Left ventricle myocardium inferior (tissue), 1 donor: Measurements from ENCODE around the gene TIMM13. TPM values are rescaled to one million over a fixed set of nuclear protein-coding genes. Genes with fewer than 3 reads are reported as not detected.

Experiments used
- DNase-seq: peaks from one replicate; pipeline ENCODE4 v3.0.0-alpha.2; 2020
- H3K27ac ChIP-seq: fragments of 200-600 bp; replicated peaks from 2 replicates; pipeline ENCODE4 v1.8.0; 2021
- H3K27me3 ChIP-seq: fragments of 200-600 bp; 2 replicates; pipeline ENCODE4 v1.8.0; 2021; ENCODE audit warnings: low read depth
- H3K36me3 ChIP-seq: fragments of 200-600 bp; 2 replicates; pipeline ENCODE4 v1.8.0; 2021
- H3K4me1 ChIP-seq: fragments of 200-600 bp; 2 replicates; pipeline ENCODE4 v1.8.0; 2021
- H3K4me3 ChIP-seq: fragments of 200-600 bp; 2 replicates; pipeline ENCODE4 v1.8.0; 2021; ENCODE audit warnings: mild to moderate bottlenecking, moderate library complexity
- H3K9me3 ChIP-seq: fragments of 200-600 bp; replicated peaks from 2 replicates; pipeline ENCODE4 v1.8.0; 2021
- CTCF ChIP-seq: fragments of 200-600 bp; IDR thresholded peaks from 2 replicates; pipeline ENCODE4 v1.8.0; 2021; ENCODE audit warnings: antibody characterized with exemption, mild to moderate bottlenecking, borderline replicate concordance
- intact Hi-C: fragments of 100-400 bp; cut with micrococcal nuclease; formaldehyde crosslinking; loops from one replicate; pipeline ENCODE4 v1.11.0; 2022
- total RNA-seq: library from RNA; stranded (reverse); fragmentation: NEBNext Ultra II Directional; extraction: Animal tissue kit (Norgen Biotek cat#: 25700); gene quantifications from one replicate; pipeline ENCODE4 v1.2.1, GENCODE V29; 2021
- donor health status: DM: no; HTN: yes; CAD: no; lungs with severe emphysema.

TIMM13 gene
- total RNA-seq, 1 donor from 2014 or later, result 87.7 TPM

- no peak overlapping the region for H3K4me3 ChIP-seq
- no peaks in the 10 kb centered on the region for H3K36me3 ChIP-seq
- no peaks in the 10 kb centered on the region for H3K9me3 ChIP-seq
- H3K27ac ChIP-seq, result no peak overlapping the region
- DNase-seq, result no peak
- H3K4me1 ChIP-seq, result no peaks in the 10 kb centered on the region
- TF ChIP-seq CTCF, result no peak
- intact Hi-C loops, result no loop called here
- no peaks in the 10 kb centered on the region for H3K27me3 ChIP-seq
These were observed 10.9 kb downstream of the TIMM13 start for GRCh38 chr19:2416321-2417097.

- Histone ChIP-seq H3K4me3 (no peak overlapping the region), H3K9me3 (no peaks in the 10 kb centered on the region), H3K4me1 (no peaks in the 10 kb centered on the region), H3K27ac (no peak overlapping the region), H3K36me3 (no peaks in the 10 kb centered on the region), H3K27me3 (peaks cover under 1% of the 10 kb centered on the region)
- no peak for DNase-seq
- intact Hi-C loops, result no loop called here
- TF ChIP-seq CTCF, result no peak
These were observed 11.4 kb downstream of the TIMM13 start for GRCh38 chr19:2415973-2416319.

GRCh38 chr19:2415281-2415972 lies 12.0 kb downstream of the TIMM13 start:
- Histone ChIP-seq H3K4me3 (no peak overlapping the region), H3K4me1 (no peaks in the 10 kb centered on the region), H3K36me3 (no peaks in the 10 kb centered on the region), H3K27me3 (peaks cover 5% of the 10 kb centered on the region), H3K27ac (no peak overlapping the region), H3K9me3 (no peaks in the 10 kb centered on the region)
- intact Hi-C loops, result no loop called here
- TF ChIP-seq CTCF, result no peak
- no peak for DNase-seq

GRCh38 chr19:2413629-2414028 lies 13.8 kb downstream of the TIMM13 start:
- peaks cover 4% of the 10 kb centered on the region for H3K9me3 ChIP-seq
- peaks cover 23% of the 10 kb centered on the region for H3K27me3 ChIP-seq
- H3K27ac ChIP-seq, result no peak overlapping the region
- no peaks in the 10 kb centered on the region for H3K36me3 ChIP-seq
- no peak overlapping the region for H3K4me3 ChIP-seq
- intact Hi-C loops, result no loop called here
- no peaks in the 10 kb centered on the region for H3K4me1 ChIP-seq
- TF ChIP-seq CTCF, result no peak
- no peak for DNase-seq

GRCh38 chr19:2413159-2413558 lies 14.2 kb downstream of the TIMM13 start:
- no peak for DNase-seq
- no peak overlapping the region for H3K4me3 ChIP-seq
- H3K9me3 ChIP-seq, result peaks cover 4% of the 10 kb centered on the region
- no peak overlapping the region for H3K27ac ChIP-seq
- peaks cover 28% of the 10 kb centered on the region for H3K27me3 ChIP-seq
- no peaks in the 10 kb centered on the region for H3K4me1 ChIP-seq
- no peak for TF ChIP-seq CTCF
- H3K36me3 ChIP-seq, result no peaks in the 10 kb centered on the region
- intact Hi-C loops, result no loop called here
